HUES6 (cell line): Measurements from ENCODE around the gene APOD.
"Not testable (repeated sequence)": the region's sequence is repeated elsewhere in the genome, so short reads cannot be mapped to it uniquely, and the experiment has no call there.

Experiments used
- H3K27ac ChIP-seq: 2 replicates; pipeline ENCODE4 v1.7.0; 2013; ENCODE audit warnings: low read depth, mild to moderate bottlenecking, low read length, inconsistent platforms
- H3K27me3 ChIP-seq: 2 replicates; pipeline ENCODE4 v1.6.1; 2013; ENCODE audit warnings: low read length; ENCODE audit not compliant: control insufficient read depth, insufficient read depth
- H3K36me3 ChIP-seq: 2 replicates; pipeline ENCODE4 v1.6.1; 2013; ENCODE audit warnings: low read length; ENCODE audit not compliant: control insufficient read depth, insufficient read depth
- H3K4me1 ChIP-seq: 2 replicates; pipeline ENCODE4 v1.6.1; 2013; ENCODE audit warnings: low read length; ENCODE audit not compliant: control insufficient read depth, insufficient read depth
- H3K4me3 ChIP-seq: 2 replicates; pipeline ENCODE4 v1.5.1; 2013; ENCODE audit warnings: low read depth, low read length
- H3K9ac ChIP-seq: one replicate; pipeline ENCODE4 v1.6.1; 2013; ENCODE audit warnings: mild to moderate bottlenecking, low read length
- H3K9me3 ChIP-seq: 2 replicates; pipeline ENCODE4 v1.6.1; 2013; ENCODE audit warnings: low read depth, low read length; ENCODE audit not compliant: control insufficient read depth, insufficient read depth

Gene APOD

GRCh38 chr3:195583831-195584542, at the start of gene APOD:
TSS of gene APOD (minus strand) at chr3:195583940. CDS start at chr3:195579461, 4,479 bp downstream.
- Histone ChIP-seq H3K9me3 (peaks cover 14% of the 10 kb centered on the region), H3K36me3 (no peaks in the 10 kb centered on the region), H3K27me3 (no peaks in the 10 kb centered on the region), H3K27ac (no peak within 1 kb of the TSS), H3K4me3 (no peak within 1 kb of the TSS), H3K9ac (no peak within 1 kb of the TSS), H3K4me1 (no peaks in the 10 kb centered on the region)

- H3K4me1 ChIP-seq, H3K27me3 ChIP-seq, H3K36me3 ChIP-seq, H3K4me3 ChIP-seq, H3K9ac ChIP-seq, H3K27ac ChIP-seq, H3K9me3 ChIP-seq: not testable (repeated sequence)
Measured at GRCh38 chr3:195633351-195633750, 49.6 kb upstream of the APOD start.

- H3K9ac ChIP-seq, H3K27me3 ChIP-seq, H3K27ac ChIP-seq, H3K4me1 ChIP-seq, H3K9me3 ChIP-seq, H3K4me3 ChIP-seq, H3K36me3 ChIP-seq: not testable (repeated sequence)
Measured at GRCh38 chr3:195632501-195633185, 48.9 kb upstream of the APOD start.

GRCh38 chr3:195632046-195632445, 48.3 kb upstream of the APOD start:
- H3K9me3 ChIP-seq, H3K36me3 ChIP-seq, H3K27ac ChIP-seq, H3K27me3 ChIP-seq, H3K4me1 ChIP-seq, H3K9ac ChIP-seq, H3K4me3 ChIP-seq: not testable (repeated sequence)

GRCh38 chr3:195630938-195631495, 47.3 kb upstream of the APOD start:
- not testable (repeated sequence) for H3K4me3 ChIP-seq, H3K9me3 ChIP-seq, H3K36me3 ChIP-seq, H3K4me1 ChIP-seq, H3K27me3 ChIP-seq, H3K9ac ChIP-seq, H3K27ac ChIP-seq

- not testable (repeated sequence) for H3K27ac ChIP-seq, H3K4me3 ChIP-seq, H3K9ac ChIP-seq, H3K27me3 ChIP-seq, H3K4me1 ChIP-seq, H3K9me3 ChIP-seq, H3K36me3 ChIP-seq
Measured at GRCh38 chr3:195630086-195630917, 46.6 kb upstream of the APOD start.

GRCh38 chr3:195629682-195630081, 45.9 kb upstream of the APOD start:
- not testable (repeated sequence) for H3K27ac ChIP-seq

GRCh38 chr3:195628386-195628920, 44.7 kb upstream of the APOD start:
- H3K9ac ChIP-seq: not testable (repeated sequence)

More at GRCh38 chr3:195629682-195630081, 45.9 kb upstream of the APOD start:
- H3K4me3 ChIP-seq, H3K4me1 ChIP-seq, H3K27me3 ChIP-seq, H3K9ac ChIP-seq, H3K36me3 ChIP-seq, H3K9me3 ChIP-seq: not testable (repeated sequence)

GRCh38 chr3:195627515-195628385, 44.0 kb upstream of the APOD start:
- not testable (repeated sequence) for H3K27me3 ChIP-seq, H3K36me3 ChIP-seq, H3K9ac ChIP-seq, H3K27ac ChIP-seq, H3K4me3 ChIP-seq, H3K4me1 ChIP-seq, H3K9me3 ChIP-seq

More at GRCh38 chr3:195628386-195628920, 44.7 kb upstream of the APOD start:
- H3K9me3 ChIP-seq, H3K4me1 ChIP-seq, H3K27ac ChIP-seq, H3K36me3 ChIP-seq, H3K4me3 ChIP-seq, H3K27me3 ChIP-seq: not testable (repeated sequence)
